ENCODE data around the gene PPFIA1. TPM values are rescaled to one million over a fixed set of nuclear protein-coding genes. Genes with fewer than 3 reads are reported as not detected.

PPFIA1 gene
- total RNA-seq (33.9 and 48.1 TPM in 2 replicates), polyA plus RNA-seq (34.1 and 47.4 TPM in 2 replicates)

- Histone ChIP-seq H3K27ac (peak within 1 kb of the TSS; percentile 94), H3K4me1 (ENCODE audit: low read depth) (peaks cover 4% of the 10 kb centered on the region), H3K27me3 (peaks cover 7% of the 10 kb centered on the region), H3K36me3 (peaks cover 12% of the 10 kb centered on the region), H3K4me3 (peak within 1 kb of the TSS; percentile 93), H3K9me3 (ENCODE audit: low read depth) (no peaks in the 10 kb centered on the region)
- DNase-seq (ENCODE audit: low read depth in 1 of 2, low spot score in 1 of 2) = peak; percentile 95 to 97
- TF ChIP-seq CTCF (IDR thresholded peaks at IDR 0.05; ENCODE audit: low read depth, low read length) = no peak
These were observed at the start of gene PPFIA1 for GRCh38 chr11:70270104-70270876. TSS of gene PPFIA1 (plus strand) at chr11:70270690. CDS start at chr11:70272173, 1,483 bp downstream.

GRCh38 chr11:70220920-70221319, 49.6 kb upstream of the PPFIA1 start:
- DNase-seq (ENCODE audit: low read depth in 1 of 2, low spot score in 1 of 2) = peak in 1 of 2 donors; percentile 43
- H3K27ac ChIP-seq = no peak overlapping the region
- no peaks in the 10 kb centered on the region for H3K27me3 ChIP-seq
- no peak overlapping the region for H3K4me3 ChIP-seq
- H3K4me1 ChIP-seq (ENCODE audit: low read depth) = no peaks in the 10 kb centered on the region
- H3K9me3 ChIP-seq (ENCODE audit: low read depth) = no peaks in the 10 kb centered on the region
- no peak for TF ChIP-seq CTCF (IDR thresholded peaks at IDR 0.05; ENCODE audit: low read depth, low read length)
- H3K36me3 ChIP-seq = no peaks in the 10 kb centered on the region

DNA sequence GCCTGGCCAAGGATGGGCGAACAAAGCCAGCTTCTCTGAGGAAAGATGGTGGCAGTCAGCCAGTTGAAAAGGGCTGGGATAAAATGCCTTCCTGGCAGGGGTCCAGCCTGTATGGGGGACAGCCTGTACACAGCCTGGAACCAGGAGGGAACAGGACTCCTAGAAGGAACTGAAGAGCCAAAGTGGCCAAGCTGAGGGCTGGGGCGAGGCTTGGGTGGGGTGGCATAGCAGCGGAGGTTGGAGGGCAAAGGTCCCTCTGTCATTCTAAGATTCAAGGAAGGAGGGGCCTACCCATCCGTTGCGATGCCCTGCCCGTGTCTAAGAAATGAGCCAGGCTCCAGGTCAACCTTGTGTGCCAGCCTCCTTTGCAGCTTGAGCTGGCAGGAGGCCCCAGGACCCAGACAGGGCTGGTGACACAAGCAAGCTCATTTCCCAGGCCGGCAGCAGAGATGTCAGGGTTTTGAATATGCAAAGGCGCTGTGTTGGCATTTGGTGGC, 44.8 kb upstream of the PPFIA1 start:
- H3K36me3 ChIP-seq = no peaks in the 10 kb centered on the region
- no peak overlapping the region for H3K4me3 ChIP-seq
- no peaks in the 10 kb centered on the region for H3K4me1 ChIP-seq (ENCODE audit: low read depth)
- no peak overlapping the region for H3K27ac ChIP-seq
- H3K9me3 ChIP-seq (ENCODE audit: low read depth) = no peaks in the 10 kb centered on the region
- peak in 1 of 2 donors; percentile 52 for DNase-seq (ENCODE audit: low read depth in 1 of 2, low spot score in 1 of 2)
- TF ChIP-seq CTCF (IDR thresholded peaks at IDR 0.05; ENCODE audit: low read depth, low read length) = no peak
- H3K27me3 ChIP-seq = no peaks in the 10 kb centered on the region

GRCh38 chr11:70226183-70226582, 44.3 kb upstream of the PPFIA1 start:
- H3K36me3 ChIP-seq = no peaks in the 10 kb centered on the region
- no peaks in the 10 kb centered on the region for H3K27me3 ChIP-seq
- no peaks in the 10 kb centered on the region for H3K9me3 ChIP-seq (ENCODE audit: low read depth)
- no peak for DNase-seq (ENCODE audit: low read depth in 1 of 2, low spot score in 1 of 2)
- H3K27ac ChIP-seq = no peak overlapping the region
- no peak overlapping the region for H3K4me3 ChIP-seq
- no peaks in the 10 kb centered on the region for H3K4me1 ChIP-seq (ENCODE audit: low read depth)
- no peak for TF ChIP-seq CTCF (IDR thresholded peaks at IDR 0.05; ENCODE audit: low read depth, low read length)

DNA sequence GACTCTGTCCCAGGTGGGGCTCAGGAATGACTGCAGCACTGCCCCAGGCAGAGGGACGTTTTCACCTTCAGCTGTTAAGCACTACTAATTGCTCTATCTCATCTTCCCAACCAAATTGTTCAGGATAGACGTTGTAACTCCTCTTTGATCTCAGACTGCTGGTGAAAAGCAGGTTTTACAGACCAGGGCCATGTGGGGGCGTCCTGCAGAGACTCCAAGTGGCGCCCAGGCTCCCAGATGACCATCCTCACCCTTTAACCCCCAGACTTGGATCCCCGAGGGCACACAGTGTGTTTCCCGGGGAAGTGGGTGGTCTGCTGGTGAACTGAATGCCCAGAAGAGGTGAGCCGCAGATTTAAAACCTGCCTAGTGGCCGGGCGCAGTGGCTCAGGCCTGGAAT, 43.5 kb upstream of the PPFIA1 start:
- no peak for TF ChIP-seq CTCF (IDR thresholded peaks at IDR 0.05; ENCODE audit: low read depth, low read length)

More for the DNA sequence above, 43.5 kb upstream of the PPFIA1 start:
- no peaks in the 10 kb centered on the region for H3K4me1 ChIP-seq (ENCODE audit: low read depth)
- no peaks in the 10 kb centered on the region for H3K27me3 ChIP-seq
- no peak overlapping the region for H3K4me3 ChIP-seq
- H3K36me3 ChIP-seq = no peaks in the 10 kb centered on the region
- H3K9me3 ChIP-seq (ENCODE audit: low read depth) = no peaks in the 10 kb centered on the region
- no peak overlapping the region for H3K27ac ChIP-seq
- DNase-seq (ENCODE audit: low read depth in 1 of 2, low spot score in 1 of 2) = peak in 1 of 2 donors; percentile 38
